ENCODE measurements around the gene RECQL5.
A peak's percentile ranks its signal among the peaks of the same experiment; 100 is the strongest.

The RECQL5 gene

DNA sequence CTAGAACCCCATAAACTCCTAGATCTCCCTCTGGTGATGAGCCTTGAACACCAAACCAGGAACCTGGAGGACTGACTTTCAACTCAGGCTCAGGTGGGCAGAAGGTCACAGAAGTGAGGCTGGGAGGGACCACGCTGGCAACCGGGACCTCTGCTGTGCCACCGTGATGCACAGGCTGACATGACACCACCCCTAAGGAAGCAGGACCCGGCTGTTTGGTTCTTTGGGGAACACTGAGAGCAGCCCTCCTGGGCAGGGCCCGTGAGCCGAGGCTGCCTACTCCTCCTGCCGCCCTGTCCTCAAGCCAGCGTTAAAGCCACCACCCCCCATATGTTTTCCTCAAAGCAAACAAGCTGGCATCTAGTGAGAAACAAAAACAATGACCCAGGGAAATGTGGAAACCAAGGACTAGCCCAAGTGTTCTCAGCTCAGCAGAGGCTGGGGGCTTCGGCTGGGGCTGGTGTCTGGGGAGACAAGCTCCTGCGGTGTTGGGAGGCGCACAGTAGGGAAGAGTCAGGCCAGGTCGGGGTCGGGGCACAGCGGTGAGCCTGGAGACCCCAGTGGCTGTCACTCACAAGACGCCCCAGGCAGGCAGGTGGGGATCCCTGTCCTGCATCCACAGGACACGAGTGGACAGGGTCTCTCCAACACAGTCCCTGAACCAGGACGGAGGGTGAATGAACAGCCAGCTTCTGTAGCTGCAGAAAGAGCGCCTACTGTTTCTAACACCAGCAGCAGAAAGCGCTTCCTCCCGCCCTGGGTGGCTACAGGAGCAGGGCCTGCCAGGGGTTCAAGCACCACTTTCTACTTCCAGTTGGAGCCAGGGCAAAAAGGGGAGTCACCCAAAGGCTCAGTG is 32.0 kb downstream of the RECQL5 start:
- no peak for DNase-seq (ENCODE audit: low spot score)

- no peak for DNase-seq (ENCODE audit: low spot score)
These were observed 32.6 kb downstream of the RECQL5 start for GRCh38 chr17:75634376-75634740.

GRCh38 chr17:75633486-75634375 is 33.2 kb downstream of the RECQL5 start:
- peak; percentile 94 for DNase-seq (ENCODE audit: low spot score)

DNA sequence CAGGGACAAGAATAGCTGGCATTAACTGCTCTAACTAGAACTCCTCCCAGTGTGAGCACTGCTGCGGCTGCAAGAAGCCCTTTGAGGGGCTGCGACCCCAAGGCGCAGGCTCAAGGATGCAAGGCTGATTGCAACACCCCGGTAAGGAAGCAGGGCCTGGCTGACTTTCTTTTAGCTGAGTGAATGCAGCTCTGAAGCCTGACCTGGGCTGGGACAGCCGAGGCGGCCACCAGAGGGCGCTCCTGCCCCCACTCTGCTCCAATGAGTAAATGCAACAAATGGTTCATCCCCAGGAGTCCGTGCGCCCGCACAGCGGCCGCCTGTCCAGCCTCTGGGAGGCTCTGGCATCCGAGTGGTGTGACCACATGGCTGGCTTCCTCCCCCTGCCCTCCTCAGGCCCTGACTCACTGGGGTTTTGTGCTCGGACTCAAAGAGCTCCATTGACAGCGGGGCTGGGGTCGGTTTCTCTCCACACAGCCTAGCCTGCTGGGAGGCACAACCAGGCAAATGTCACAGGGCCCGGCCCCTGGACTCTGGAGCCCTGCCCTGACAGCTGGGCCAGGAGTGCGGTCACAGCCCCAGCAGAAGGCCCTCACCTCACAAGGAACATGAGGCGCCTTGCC is 34.0 kb downstream of the RECQL5 start, which contains the start of gene SMIM5:
Gene SMIM5, plus strand, starts transcription at position 572 of the 623 bp plus-strand sequence. CDS start 6,768 bp downstream, outside the sequence.
- DNase-seq (ENCODE audit: low spot score), result peak; percentile 73

DNA sequence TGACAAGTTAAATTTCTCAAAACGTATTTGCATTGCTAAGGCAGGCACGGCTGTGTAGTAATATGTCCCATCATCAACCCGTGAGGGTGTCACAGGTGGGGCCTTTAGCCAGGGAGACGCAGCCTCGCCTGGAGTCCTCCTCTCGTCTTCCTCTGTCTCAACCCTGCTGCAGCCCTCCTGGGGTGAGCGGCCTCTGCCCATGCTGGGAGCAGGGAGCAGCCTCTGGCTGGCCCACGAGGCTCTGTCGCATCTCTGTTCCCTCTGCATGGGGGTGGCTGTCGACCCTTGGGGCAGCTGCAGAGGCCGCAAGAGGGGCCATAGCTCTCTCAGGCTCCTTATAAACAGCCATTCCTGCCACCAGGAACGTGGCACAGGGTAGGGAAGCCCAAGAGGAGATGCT is 34.5 kb downstream of the RECQL5 start:
- no peak for DNase-seq (ENCODE audit: low spot score)

- DNase-seq (ENCODE audit: low spot score), result no peak
These were observed 35.6 kb downstream of the RECQL5 start for GRCh38 chr17:75631353-75631752.

- no peak for DNase-seq (ENCODE audit: low spot score)
These were observed 36.7 kb downstream of the RECQL5 start for GRCh38 chr17:75630071-75630917.

DNA sequence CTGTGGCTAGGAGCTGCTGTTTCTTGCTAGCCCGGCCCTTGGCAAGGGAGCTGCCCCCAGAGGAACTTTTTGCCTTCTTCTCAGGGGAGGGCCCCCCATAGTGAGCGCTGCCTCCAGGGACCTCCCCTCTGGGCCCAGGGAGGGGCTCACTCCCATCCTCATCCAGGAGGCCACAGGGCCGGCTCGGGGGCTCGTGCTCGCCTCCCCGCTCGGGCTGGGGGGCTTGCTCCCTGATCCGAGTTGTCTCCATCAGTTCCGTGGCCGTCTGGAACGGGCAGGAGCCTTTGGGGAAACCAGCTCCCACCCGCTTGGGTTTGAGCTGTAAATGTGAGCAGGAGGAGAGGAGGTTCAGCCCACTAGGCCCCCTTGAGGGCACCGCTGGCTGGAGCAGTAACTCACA is 37.8 kb downstream of the RECQL5 start:
- no peak for DNase-seq (ENCODE audit: low spot score)

GRCh38 chr17:75628425-75628824 is 38.5 kb downstream of the RECQL5 start:
- DNase-seq (ENCODE audit: low spot score), result no peak

- DNase-seq (ENCODE audit: low spot score), result no peak
These were observed 39.9 kb downstream of the RECQL5 start for GRCh38 chr17:75627094-75627493.

- DNase-seq (ENCODE audit: low spot score), result no peak
These were observed 40.4 kb downstream of the RECQL5 start for GRCh38 chr17:75626496-75627038.

- peak; percentile 74 for DNase-seq (ENCODE audit: low spot score)
These were observed 41.0 kb downstream of the RECQL5 start for GRCh38 chr17:75625813-75626486.

DNA sequence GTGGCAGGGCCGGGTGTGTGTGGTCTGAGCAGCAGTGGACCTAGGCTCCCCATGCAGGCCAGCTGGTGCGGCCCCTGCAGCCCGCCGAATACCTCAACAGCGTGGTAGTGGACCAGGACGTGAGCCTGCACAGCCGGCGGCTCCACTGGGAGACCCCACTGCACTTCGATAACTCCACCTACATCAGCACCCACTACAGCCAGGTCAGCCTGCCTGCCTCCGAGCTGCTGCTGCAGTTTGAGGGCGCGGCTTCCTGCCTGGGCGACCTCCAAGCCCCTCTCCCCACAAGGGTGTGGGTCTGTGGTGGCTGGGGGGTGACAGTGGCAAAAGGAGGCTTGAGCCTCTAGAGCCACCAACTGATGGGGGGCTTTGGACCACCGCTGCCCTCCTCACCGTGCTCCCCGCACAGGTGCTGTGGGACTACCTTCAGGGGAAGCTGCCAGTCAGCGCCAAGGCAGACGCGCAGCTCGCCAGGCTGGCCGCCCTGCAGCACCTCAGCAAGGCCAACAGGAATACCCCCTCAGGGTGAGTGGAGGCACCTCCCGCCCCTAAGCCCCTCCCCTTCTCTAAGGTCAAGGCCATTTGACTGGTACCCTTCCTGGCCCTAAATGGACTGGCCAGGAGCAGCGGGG is 42.1 kb downstream of the RECQL5 start:
- no peak for DNase-seq (ENCODE audit: low spot score)

DNA sequence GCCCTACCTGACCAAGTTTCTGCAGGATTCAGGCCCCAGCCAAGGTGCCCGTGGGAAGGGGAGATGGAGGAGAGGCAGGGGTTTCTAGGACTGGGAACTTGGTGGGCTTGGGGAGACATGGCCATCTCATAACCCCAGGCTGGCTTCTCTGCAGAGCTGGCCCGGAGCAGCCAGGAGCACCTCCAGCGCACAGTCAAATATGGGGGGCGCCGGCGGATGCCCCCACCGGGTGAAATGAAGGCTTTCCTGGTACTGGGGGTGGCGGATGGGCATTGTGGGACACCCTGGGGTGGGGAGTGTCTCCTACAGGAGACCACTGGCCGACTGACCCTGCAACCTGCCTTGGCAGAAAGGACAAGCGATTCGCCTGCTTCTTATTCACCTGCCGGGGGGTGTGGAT is 42.9 kb downstream of the RECQL5 start:
- no peak for DNase-seq (ENCODE audit: low spot score)

DNA sequence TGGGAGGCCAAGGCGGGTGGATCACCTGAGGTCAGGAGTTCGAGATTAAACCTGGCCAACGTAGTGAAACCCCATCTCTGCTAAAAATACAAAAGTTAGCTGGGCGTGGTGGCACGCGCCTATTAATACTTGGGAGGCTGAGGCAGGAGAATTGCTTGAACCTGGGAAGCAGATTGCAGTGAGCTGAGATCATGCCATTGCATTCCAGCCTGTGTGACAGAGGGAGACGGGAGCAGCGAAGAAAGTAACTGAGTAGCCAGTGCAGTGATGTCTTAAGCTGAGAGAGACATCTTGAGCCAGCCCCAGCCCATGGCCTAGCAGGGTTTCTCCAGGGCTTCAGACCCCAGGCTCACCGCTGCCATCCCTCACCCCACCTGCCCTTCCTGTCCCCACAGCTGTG is 43.6 kb downstream of the RECQL5 start:
- no peak for DNase-seq (ENCODE audit: low spot score)

DNA sequence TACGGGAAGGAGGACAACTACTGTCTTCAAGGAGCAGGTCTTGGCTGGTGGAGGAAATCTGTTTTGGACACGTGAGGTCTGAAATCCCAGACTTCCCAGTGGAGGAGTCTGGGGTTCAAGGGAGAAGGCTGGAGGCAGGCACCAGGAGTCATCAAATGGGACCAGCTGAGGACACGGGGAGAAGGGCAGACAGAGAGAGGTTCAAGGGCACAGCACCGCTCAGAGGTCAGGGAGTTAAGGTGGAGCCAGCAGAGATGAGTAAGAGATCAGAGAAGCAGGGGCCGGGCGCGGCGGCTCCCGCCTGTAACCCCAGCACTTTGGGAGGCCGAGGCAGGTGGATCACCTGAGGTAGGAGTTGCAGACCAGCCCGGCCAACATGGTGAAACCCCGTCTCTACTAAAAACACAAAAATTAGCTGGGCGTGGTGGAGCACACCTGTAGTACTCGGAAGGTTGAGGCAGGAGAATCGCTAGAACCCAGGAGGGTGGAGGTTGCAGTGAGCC is 44.1 kb downstream of the RECQL5 start:
- no peak for DNase-seq (ENCODE audit: low spot score)

- no peak for DNase-seq (ENCODE audit: low spot score)
These were observed 44.9 kb downstream of the RECQL5 start for GRCh38 chr17:75622076-75622475.

DNA sequence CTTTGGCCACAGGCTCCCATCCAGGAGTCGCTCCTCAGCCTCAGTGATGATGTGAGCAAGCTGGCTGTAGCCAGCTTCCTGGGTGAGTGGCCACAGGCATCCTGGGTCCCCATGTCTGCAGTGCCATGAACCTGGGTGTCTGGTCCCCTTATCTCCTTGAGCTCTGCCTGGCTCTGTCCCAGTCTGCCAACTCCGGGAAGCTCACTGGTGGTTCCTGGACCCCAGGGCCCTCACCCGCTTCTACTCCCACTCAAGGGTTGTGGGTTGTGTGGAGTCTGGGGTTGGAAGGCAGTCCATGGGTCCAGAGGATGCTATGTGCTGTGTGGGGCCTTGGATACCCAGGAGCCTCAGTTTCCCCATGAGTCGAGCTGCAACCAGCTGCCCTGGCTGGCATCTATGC is 45.5 kb downstream of the RECQL5 start:
- no peak for DNase-seq (ENCODE audit: low spot score)
